ENCODE data around the gene UNK.

DNA sequence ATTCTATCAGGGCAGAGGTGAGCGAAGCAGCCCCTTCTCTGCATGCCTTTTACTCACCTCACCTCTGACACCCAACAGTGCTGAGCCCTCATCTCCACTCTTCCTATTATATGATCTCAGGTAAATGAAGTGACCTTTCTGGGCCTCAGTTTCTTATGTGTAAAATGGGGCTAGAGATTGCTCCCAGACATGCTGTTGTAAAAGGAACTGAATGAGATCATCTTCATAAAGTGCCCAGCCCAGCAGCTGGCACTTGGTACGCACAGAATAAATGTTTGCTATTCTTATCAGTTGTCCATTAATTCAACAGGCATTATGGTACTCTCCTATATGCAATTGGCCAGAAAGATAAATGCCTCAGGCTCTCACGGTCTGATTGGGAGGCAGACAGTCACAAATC, 15.1 kb upstream of the UNK start:
- TF ChIP-seq, protein P1, sequence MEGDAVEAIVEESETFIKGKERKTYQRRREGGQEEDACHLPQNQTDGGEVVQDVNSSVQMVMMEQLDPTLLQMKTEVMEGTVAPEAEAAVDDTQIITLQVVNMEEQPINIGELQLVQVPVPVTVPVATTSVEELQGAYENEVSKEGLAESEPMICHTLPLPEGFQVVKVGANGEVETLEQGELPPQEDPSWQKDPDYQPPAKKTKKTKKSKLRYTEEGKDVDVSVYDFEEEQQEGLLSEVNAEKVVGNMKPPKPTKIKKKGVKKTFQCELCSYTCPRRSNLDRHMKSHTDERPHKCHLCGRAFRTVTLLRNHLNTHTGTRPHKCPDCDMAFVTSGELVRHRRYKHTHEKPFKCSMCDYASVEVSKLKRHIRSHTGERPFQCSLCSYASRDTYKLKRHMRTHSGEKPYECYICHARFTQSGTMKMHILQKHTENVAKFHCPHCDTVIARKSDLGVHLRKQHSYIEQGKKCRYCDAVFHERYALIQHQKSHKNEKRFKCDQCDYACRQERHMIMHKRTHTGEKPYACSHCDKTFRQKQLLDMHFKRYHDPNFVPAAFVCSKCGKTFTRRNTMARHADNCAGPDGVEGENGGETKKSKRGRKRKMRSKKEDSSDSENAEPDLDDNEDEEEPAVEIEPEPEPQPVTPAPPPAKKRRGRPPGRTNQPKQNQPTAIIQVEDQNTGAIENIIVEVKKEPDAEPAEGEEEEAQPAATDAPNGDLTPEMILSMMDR (IDR thresholded peaks at IDR 0.05), result no peak
- TF ChIP-seq POLR2A (IDR thresholded peaks at IDR 0.05) (no peak), POLR2AphosphoS5 (IDR thresholded peaks at IDR 0.05) (no peak), EP300 (IDR thresholded peaks at IDR 0.05) (no peak)

All from sigmoid colon (tissue), 4 donors.